HepG2 (cell line): ENCODE measurements around the gene ADAM15. TPM values are rescaled to one million over a fixed set of nuclear protein-coding genes. Genes with fewer than 3 reads are reported as not detected.

ENCODE experiments used
- CHD4 ChIP-seq: fragments of 200-600 bp; sonication (generic); IDR thresholded peaks from 2 replicates; pipeline ENCODE4 v1.7.0; 2017; ENCODE audit warnings: mild to moderate bottlenecking, low read length, borderline replicate concordance
- FOXM1 ChIP-seq: sonication (generic); formaldehyde crosslinking; IDR thresholded peaks from 2 replicates; pipeline ENCODE4 v1.5.0; 2020; ENCODE audit warnings: missing genetic modification reagents
- HMGXB3 ChIP-seq: sonication (generic); formaldehyde crosslinking; IDR thresholded peaks from 2 replicates; pipeline ENCODE4 v1.4.0; 2020; ENCODE audit warnings: missing genetic modification reagents, borderline replicate concordance
- HNRNPUL1 ChIP-seq: fragments of 200-400 bp; formaldehyde crosslinking; IDR thresholded peaks from 2 replicates; pipeline ENCODE4 v1.6.1; 2017; ENCODE audit warnings: low read depth, mild to moderate bottlenecking, low read length, moderate library complexity
- HOXA7 ChIP-seq: sonication (generic); formaldehyde crosslinking; IDR thresholded peaks from 2 replicates; pipeline ENCODE4 v1.8.1; 2022; ENCODE audit warnings: mild to moderate bottlenecking, missing genetic modification reagents, moderate library complexity
- KLF13 ChIP-seq: sonication (generic); formaldehyde crosslinking; IDR thresholded peaks from 2 replicates; pipeline ENCODE4 v1.4.0; 2020; ENCODE audit warnings: mild to moderate bottlenecking, missing genetic modification reagents
- KLF15 ChIP-seq: sonication (generic); formaldehyde crosslinking; IDR thresholded peaks from 2 replicates; pipeline ENCODE4 v1.8.1; 2023; ENCODE audit warnings: borderline replicate concordance, mild to moderate bottlenecking, inconsistent platforms, missing genetic modification reagents, mixed read lengths
- ONECUT2 ChIP-seq: sonication (generic); formaldehyde crosslinking; IDR thresholded peaks from 2 replicates; pipeline ENCODE4 v1.4.0; 2020; ENCODE audit warnings: missing genetic modification reagents
- STAT6 ChIP-seq: sonication (generic); formaldehyde crosslinking; IDR thresholded peaks from 2 replicates; pipeline ENCODE4 v1.4.0; 2020; ENCODE audit warnings: missing genetic modification reagents, mild to moderate bottlenecking, borderline replicate concordance
- TOE1 ChIP-seq: sonication (generic); formaldehyde crosslinking; IDR thresholded peaks from 2 replicates; pipeline ENCODE4 v1.4.0; 2020; ENCODE audit warnings: mild to moderate bottlenecking, missing genetic modification reagents
- ZBTB10 ChIP-seq: sonication (generic); formaldehyde crosslinking; IDR thresholded peaks from 2 replicates; pipeline ENCODE4 v1.4.0; 2020; ENCODE audit warnings: missing genetic modification reagents, borderline replicate concordance
- ZBTB38 ChIP-seq: sonication (generic); formaldehyde crosslinking; IDR thresholded peaks from 2 replicates; pipeline ENCODE4 v1.5.1; 2020; ENCODE audit warnings: mild to moderate bottlenecking, missing genetic modification reagents
- ZNF292 ChIP-seq: sonication (generic); formaldehyde crosslinking; IDR thresholded peaks from 2 replicates; pipeline ENCODE4 v1.8.1; 2022; ENCODE audit warnings: mild to moderate bottlenecking, low read depth, missing genetic modification reagents, borderline replicate concordance
- ZNF709 ChIP-seq: sonication (generic); formaldehyde crosslinking; IDR thresholded peaks from 2 replicates; pipeline ENCODE4 v1.5.0; 2020; ENCODE audit warnings: mild to moderate bottlenecking, missing genetic modification reagents
- ZNF800 ChIP-seq: sonication (generic); formaldehyde crosslinking; IDR thresholded peaks from 2 replicates; pipeline ENCODE4 v1.4.0; 2020; ENCODE audit warnings: missing genetic modification reagents
- ZNF891 ChIP-seq: sonication (generic); formaldehyde crosslinking; IDR thresholded peaks from 2 replicates; pipeline ENCODE4 v1.5.0; 2020; ENCODE audit warnings: mild to moderate bottlenecking, missing genetic modification reagents
- polyA plus RNA-seq, 8 experiments: library from polyadenylated mRNA; depleted of rRNA in 3 of 8; stranded (reverse) in 7 of 8; unstranded in 1 of 8; fragments of >200 nt; fragmentation: Illumina TruSeq in 4 of 8; extraction: Trizol in 4 of 8; gene quantifications; 2 replicates each; pipeline versions ENCODE4 v1.2.1 to v1.2.3, GENCODE V29; 2011 to 2016; ENCODE audit warnings: low read depth in 4 of 8, missing spikeins in 1 of 8, mixed read lengths in 1 of 8; ENCODE audit not compliant: insufficient read depth in 1 of 8
- total RNA-seq, 5 experiments: library from RNA; depleted of rRNA; stranded (reverse); fragments of >200 nt; fragmentation: Illumina TruSeq; extraction: Trizol; gene quantifications; 2 replicates each; pipeline ENCODE4 v1.2.3, GENCODE V29; 2016; ENCODE audit warnings: low read depth in 1 of 5

The ADAM15 gene
- total and polyA plus RNA-seq, 2 of the 13 experiments (the other 11 are each of a cell fraction or from before 2014, with no cell fraction given), result 17.9 to 25.6 TPM

GRCh38 chr1:155081472-155082300 lies 30.6 kb downstream of the ADAM15 start (continued):
- TF ChIP-seq ZBTB10 (CRISPR knock-in tag), result no peak
- no peak for TF ChIP-seq FOXM1
- no peak for TF ChIP-seq STAT6 (CRISPR knock-in tag)
- TF ChIP-seq ZBTB38 (CRISPR knock-in tag), result 0 out of 2 replicates have a peak, but pooled peaks have one; percentile 24
- no peak for TF ChIP-seq HNRNPUL1
- no peak for TF ChIP-seq ZNF891 (CRISPR knock-in tag)
- TF ChIP-seq KLF13 (CRISPR knock-in tag), result no peak
- TF ChIP-seq HMGXB3, result no peak
- no peak for TF ChIP-seq KLF15 (CRISPR knock-in tag)
- TF ChIP-seq CHD4, result no peak
- TF ChIP-seq ONECUT2 (CRISPR knock-in tag), result peak; percentile 64; the same call in 1 of the 2 replicates
- no peak for TF ChIP-seq ZNF709 (CRISPR knock-in tag)
- TF ChIP-seq TOE1 (CRISPR knock-in tag), result no peak
- no peak for TF ChIP-seq ZNF292 (CRISPR knock-in tag)
- TF ChIP-seq ZNF800 (CRISPR knock-in tag), result 0 out of 2 replicates have a peak, but pooled peaks have one; percentile 14
- TF ChIP-seq HOXA7, result no peak
